Measurements from ENCODE around the gene HEMGN.

DNA sequence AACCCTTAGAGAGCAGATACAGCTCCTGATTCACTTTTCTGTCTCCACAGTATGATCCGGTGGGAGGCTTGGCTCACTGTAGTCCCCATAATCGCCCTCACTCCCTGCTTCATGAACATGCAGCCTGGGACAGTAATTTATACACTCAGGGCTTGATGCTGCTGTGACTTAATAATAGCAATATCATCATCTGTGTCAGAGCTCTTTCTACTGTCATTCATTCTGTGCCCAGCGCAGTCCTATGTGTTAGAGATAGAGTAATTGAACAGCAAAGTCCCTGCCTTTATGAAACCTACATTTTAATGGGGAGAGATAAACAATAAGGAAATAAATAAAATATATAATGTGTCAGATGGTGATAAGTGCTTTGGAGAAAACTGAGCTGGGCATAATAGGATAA, 2.8 kb upstream of the HEMGN start:
- TF ChIP-seq CTCF (IDR thresholded peaks at IDR 0.05) (no peak), POLR2A (IDR thresholded peaks at IDR 0.05) (no peak), POLR2AphosphoS5 (IDR thresholded peaks at IDR 0.05) (no peak)

All from breast epithelium (tissue), 3 donors.